ENCODE results near the gene FGD4. TPM values are rescaled to one million over a fixed set of nuclear protein-coding genes. Genes with fewer than 3 reads are reported as not detected.

The FGD4 gene
- total and polyA plus RNA-seq, 2 donors (not counting 3 experiments of a cell fraction or from before 2014, with no cell fraction given) = 6.6 to 44.7 TPM

DNA sequence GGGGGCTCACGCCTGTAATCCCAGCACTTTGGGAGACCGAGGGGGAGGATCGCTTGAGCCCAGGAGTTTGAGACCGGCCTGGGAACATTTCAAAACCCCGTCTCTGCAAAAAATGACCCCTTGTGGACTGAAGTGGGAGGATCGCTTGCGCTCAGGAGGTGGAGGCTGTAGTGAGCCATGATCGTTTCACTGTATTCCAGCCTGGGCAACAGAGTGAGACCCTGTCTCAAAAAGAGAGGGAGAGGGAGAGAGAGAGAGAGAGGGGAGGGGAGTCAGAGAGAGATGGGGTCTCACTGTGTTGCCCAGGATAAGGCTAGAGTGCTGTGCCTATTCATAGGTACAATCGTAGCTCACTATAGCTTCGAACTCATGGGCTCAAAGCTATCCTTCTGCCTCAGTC, 2.8 kb downstream of the FGD4 start:
- DNase-seq (ENCODE audit: low read depth, low spot score) = no peak
- H3K4me1 ChIP-seq (ENCODE audit: control insufficient read depth, extremely low read depth, insufficient read depth, low read length) = peaks cover 6% of the 10 kb centered on the region
- H3K4me2 ChIP-seq (ENCODE audit: insufficient read depth, low read length) = no peak overlapping the region
- no peaks in the 10 kb centered on the region for H3K9me3 ChIP-seq (replicated peaks; ENCODE audit: control insufficient read depth, insufficient read depth, low read length)
- H3K36me3 ChIP-seq (ENCODE audit: control insufficient read depth in 2 of 2, extremely low read depth in 1 of 2, insufficient read depth in 2 of 2, low read length in 2 of 2) = no peaks in the 10 kb centered on the region
- H3K4me3 ChIP-seq (replicated peaks in 1 of 3; ENCODE audit: insufficient read depth in 1 of 3, low read depth in 1 of 3, low read length in 3 of 3) = no peak overlapping the region
- dilution Hi-C loops (cut with MboI; ENCODE audit: extremely low pct_ligation_motif_present, low sequenced_read_pairs) = no loop called here
- no peak overlapping the region for H2AFZ ChIP-seq (ENCODE audit: low read depth, low read length)
- BruUV-seq (replicated peaks) = no TSS peak
- H3K27ac ChIP-seq (ENCODE audit: insufficient read depth, low read depth, low read length) = no peak overlapping the region
- no peaks in the 10 kb centered on the region for H3K27me3 ChIP-seq (ENCODE audit: control insufficient read depth in 2 of 2, insufficient read depth in 2 of 2, low read length in 2 of 2)
- H4K20me1 ChIP-seq (replicated peaks; ENCODE audit: control insufficient read depth, extremely low read depth, insufficient read depth, low read length) = no peaks in the 10 kb centered on the region
- H3K79me2 ChIP-seq (ENCODE audit: control insufficient read depth, insufficient read depth, low read length) = peaks cover 17% of the 10 kb centered on the region
- POLR2A ChIA-PET = no interaction called here
- no peak overlapping the region for H3K9ac ChIP-seq (replicated peaks; ENCODE audit: extremely low read depth, insufficient read depth, low read length)
- CTCF ChIA-PET = no interaction called here
- H3K9me1 ChIP-seq (replicated peaks; ENCODE audit: control insufficient read depth, extremely low read depth, insufficient read depth, low read length) = no peaks in the 10 kb centered on the region
- no peak for FAIRE-seq
- intact Hi-C loops (cut with micrococcal nuclease) = no loop called here
- no peak for TF ChIP-seq JUN (IDR thresholded peaks at IDR 0.05; ENCODE audit: borderline replicate concordance, insufficient read depth, insufficient read length, low read depth)
- no peak for TF ChIP-seq MAX (IDR thresholded peaks at IDR 0.05; ENCODE audit: insufficient read depth, insufficient read length)
- TF ChIP-seq POLR2A (IDR thresholded peaks at IDR 0.05; ENCODE audit: low read depth, low read length) = no peak
- TF ChIP-seq FOS (IDR thresholded peaks at IDR 0.05; ENCODE audit: borderline replicate concordance, insufficient read depth, low read length) = no peak
- TF ChIP-seq EZH2 (IDR thresholded peaks at IDR 0.05; ENCODE audit: borderline replicate concordance, low read depth, low read length, severe bottlenecking) = no peak
- TF ChIP-seq GATA2 (IDR thresholded peaks at IDR 0.05; ENCODE audit: insufficient read depth, insufficient read length, low read depth, low read length) = no peak
- TF ChIP-seq, protein P1, sequence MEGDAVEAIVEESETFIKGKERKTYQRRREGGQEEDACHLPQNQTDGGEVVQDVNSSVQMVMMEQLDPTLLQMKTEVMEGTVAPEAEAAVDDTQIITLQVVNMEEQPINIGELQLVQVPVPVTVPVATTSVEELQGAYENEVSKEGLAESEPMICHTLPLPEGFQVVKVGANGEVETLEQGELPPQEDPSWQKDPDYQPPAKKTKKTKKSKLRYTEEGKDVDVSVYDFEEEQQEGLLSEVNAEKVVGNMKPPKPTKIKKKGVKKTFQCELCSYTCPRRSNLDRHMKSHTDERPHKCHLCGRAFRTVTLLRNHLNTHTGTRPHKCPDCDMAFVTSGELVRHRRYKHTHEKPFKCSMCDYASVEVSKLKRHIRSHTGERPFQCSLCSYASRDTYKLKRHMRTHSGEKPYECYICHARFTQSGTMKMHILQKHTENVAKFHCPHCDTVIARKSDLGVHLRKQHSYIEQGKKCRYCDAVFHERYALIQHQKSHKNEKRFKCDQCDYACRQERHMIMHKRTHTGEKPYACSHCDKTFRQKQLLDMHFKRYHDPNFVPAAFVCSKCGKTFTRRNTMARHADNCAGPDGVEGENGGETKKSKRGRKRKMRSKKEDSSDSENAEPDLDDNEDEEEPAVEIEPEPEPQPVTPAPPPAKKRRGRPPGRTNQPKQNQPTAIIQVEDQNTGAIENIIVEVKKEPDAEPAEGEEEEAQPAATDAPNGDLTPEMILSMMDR (IDR thresholded peaks at IDR 0.05; ENCODE audit: extremely low read depth in 1 of 2, insufficient read depth in 1 of 2, low read depth in 1 of 2, low read length in 2 of 2) = no peak
- TF ChIP-seq MYC (IDR thresholded peaks at IDR 0.05; ENCODE audit: low read depth, low read length) = no peak
- no peak for TF ChIP-seq POLR2AphosphoS5 (IDR thresholded peaks at IDR 0.05; ENCODE audit: insufficient read depth, low read depth, low read length)

Measured in endothelial cell of umbilical vein (primary cell).